Liver (tissue), 9 donors: ENCODE measurements around the gene ERGIC1. TPM values are rescaled to one million over a fixed set of nuclear protein-coding genes. Genes with fewer than 3 reads are reported as not detected.

Experiments used
- DNase-seq: peaks from one replicate; pipeline ENCODE4 v3.0.0-alpha.2; 2017; ENCODE audit warnings: low spot score
- H3K27ac ChIP-seq, 2 donors: one replicate each; pipeline ENCODE4 v1.7.0; 2013; ENCODE audit warnings: inconsistent platforms in 2 of 2, low read length in 2 of 2, control low read depth in 1 of 2, low read depth in 1 of 2, mild to moderate bottlenecking in 1 of 2
- H3K27me3 ChIP-seq, 4 donors: one replicate each; pipeline versions ENCODE4 v1.6.1 to v1.7.0; 2013; ENCODE audit warnings: low read length in 3 of 4, inconsistent platforms in 1 of 4, mild to moderate bottlenecking in 1 of 4, moderate library complexity in 1 of 4; ENCODE audit not compliant: control insufficient read depth in 4 of 4, insufficient read depth in 4 of 4
- H3K36me3 ChIP-seq, 4 donors: one replicate each; pipeline versions ENCODE4 v1.6.1 to v1.7.0; 2013; ENCODE audit warnings: low read length in 3 of 4, mild to moderate bottlenecking in 3 of 4, low read depth in 1 of 4, moderate library complexity in 1 of 4; ENCODE audit not compliant: control insufficient read depth in 4 of 4, insufficient read depth in 3 of 4
- H3K4me1 ChIP-seq, 4 donors: one replicate each; pipeline versions ENCODE4 v1.6.1 to v1.7.0; 2013; ENCODE audit warnings: low read length in 3 of 4, mild to moderate bottlenecking in 3 of 4, moderate library complexity in 1 of 4; ENCODE audit not compliant: control insufficient read depth in 4 of 4, insufficient read depth in 4 of 4
- H3K4me3 ChIP-seq, 3 donors: one replicate each; pipeline versions ENCODE4 v1.6.1 to v1.7.0; 2013; ENCODE audit warnings: low read length in 3 of 3, control low read depth in 1 of 3, low read depth in 1 of 3, mild to moderate bottlenecking in 1 of 3
- H3K9ac ChIP-seq, 2 donors: one replicate each; pipeline ENCODE4 v1.7.0; 2013; ENCODE audit warnings: low read length in 2 of 2, mild to moderate bottlenecking in 2 of 2, moderate library complexity in 2 of 2, control low read depth in 1 of 2, low read depth in 1 of 2
- H3K9me3 ChIP-seq, 4 donors: one replicate each; pipeline versions ENCODE4 v1.6.1 to v1.7.0; 2013; ENCODE audit warnings: low read length in 3 of 4; ENCODE audit not compliant: control insufficient read depth in 4 of 4
- CTCF ChIP-seq: fragments of 150-350 bp; IDR thresholded peaks from 2 replicates; pipeline ENCODE4 v1.5.1; 2017; ENCODE audit warnings: improper control_type of control experiment, low read depth, low read length; ENCODE audit not compliant: missing input control
- EGR1 ChIP-seq, 2 donors: IDR thresholded peaks; 2 replicates each; pipeline ENCODE4 v1.6.1; 2016 to 2018; ENCODE audit warnings: antibody characterized with exemption in 2 of 2, low read depth in 2 of 2
- FOXA1 ChIP-seq: IDR thresholded peaks from 2 replicates; pipeline ENCODE4 v1.6.1; 2016; ENCODE audit warnings: antibody characterized with exemption
- FOXA2 ChIP-seq: IDR thresholded peaks from 2 replicates; pipeline ENCODE4 v1.6.1; 2016; ENCODE audit warnings: antibody characterized with exemption
- GABPA ChIP-seq, 2 donors: IDR thresholded peaks in 1 of 2; conservative IDR thresholded peaks in 1 of 2; 2 replicates each; pipeline ENCODE4 v1.6.1; 2016; ENCODE audit warnings: antibody characterized with exemption in 2 of 2, mild to moderate bottlenecking in 1 of 2, moderate library complexity in 1 of 2
- JUND ChIP-seq, 2 donors: IDR thresholded peaks; 2 replicates each; pipeline ENCODE4 v1.6.1; 2016; ENCODE audit warnings: antibody characterized with exemption in 2 of 2
- NR2F2 ChIP-seq: IDR thresholded peaks from 2 replicates; pipeline ENCODE4 v1.6.1; 2016; ENCODE audit warnings: antibody characterized with exemption
- REST ChIP-seq: IDR thresholded peaks from 2 replicates; pipeline ENCODE4 v1.6.1; 2016; ENCODE audit warnings: antibody characterized with exemption, mild to moderate bottlenecking
- SP1 ChIP-seq: IDR thresholded peaks from 2 replicates; pipeline ENCODE4 v1.6.1; 2018; ENCODE audit warnings: antibody characterized with exemption, mild to moderate bottlenecking
- TAF1 ChIP-seq: conservative IDR thresholded peaks from 2 replicates; pipeline ENCODE4 v1.6.1; 2016; ENCODE audit warnings: antibody characterized with exemption, mild to moderate bottlenecking
- YY1 ChIP-seq: IDR thresholded peaks from 2 replicates; pipeline ENCODE4 v1.6.1; 2016; ENCODE audit warnings: antibody characterized with exemption, mild to moderate bottlenecking
- ZBTB33 ChIP-seq: IDR thresholded peaks from 2 replicates; pipeline ENCODE4 v1.6.1; 2016; ENCODE audit warnings: antibody characterized with exemption
- WGBS: extraction: QIAGEN DNeasy Blood & Tissue Kit; methylation state at CpG from one replicate; pipeline ENCODE4 v1.1.7; 2013; 5-methylcytosine and 5-hydroxymethylcytosine counted together
- polyA plus RNA-seq, 2 donors: library from polyadenylated mRNA; stranded (reverse) in 1 of 2; unstranded in 1 of 2; fragments of 200-250 nt in 1 of 2; fragments of >200 nt in 1 of 2; fragmentation: Nextera tagmentation in 1 of 2; extraction: Ambion mirVana in 1 of 2; gene quantifications; one replicate each; pipeline versions ENCODE4 v1.2.1 to v1.2.3, GENCODE V29; 2013 to 2015
- total RNA-seq, 2 donors: library from RNA; depleted of rRNA; stranded (reverse); fragments of >200 nt; gene quantifications; one replicate each; pipeline ENCODE4 v1.2.3, GENCODE V29; 2014
- donor health status: healthy.
- donor health status: healthy.
- donor health status: healthy.
- donor health status: healthy.
- donor health status: healthy.

The ERGIC1 gene
- total and polyA plus RNA-seq, 4 donors, result 45.4 to 155 (median 101) TPM

- DNase-seq, result no peak
- H3K36me3 ChIP-seq, result peaks cover 6 to 31% (median 21%) of the 10 kb centered on the region in 4 donors
These were observed 118.0 kb downstream of the ERGIC1 start for GRCh38 chr5:172952034-172952511.

More at GRCh38 chr5:172952034-172952511, 118.0 kb downstream of the ERGIC1 start:
- H3K9me3 ChIP-seq, result no peaks in the 10 kb centered on the region
- no peaks in the 10 kb centered on the region for H3K27me3 ChIP-seq
- TF ChIP-seq FOXA1, result no peak
- no peak for TF ChIP-seq EGR1 (IDR thresholded peaks at IDR 0.05; ENCODE audit: low read depth in 2 of 2)
- no peak for TF ChIP-seq TAF1
- no peak for TF ChIP-seq REST
- no peak for TF ChIP-seq FOXA2
- TF ChIP-seq GABPA (IDR thresholded peaks at IDR 0.05 in 1 of 2, conservative IDR thresholded peaks at IDR 0.05 in 1 of 2), result no peak
- no peak for TF ChIP-seq ZBTB33
- TF ChIP-seq YY1, result no peak
- TF ChIP-seq SP1, result no peak
- no peak for TF ChIP-seq JUND (IDR thresholded peaks at IDR 0.05)
- no peak for TF ChIP-seq CTCF
- TF ChIP-seq NR2F2, result no peak
- H3K4me3 ChIP-seq, result no peak overlapping the region
- no peak overlapping the region for H3K9ac ChIP-seq
- H3K4me1 ChIP-seq, result no peaks in the 10 kb centered on the region
- H3K27ac ChIP-seq, result no peak overlapping the region
- WGBS, result 93% methylated on average over 4 of the region's 4 CpGs
